Measurements from ENCODE around the gene ADAMTS4.
"Not testable (repeated sequence)": the region's sequence is repeated elsewhere in the genome, so short reads cannot be mapped to it uniquely, and the experiment has no call there.

ADAMTS4 gene, protein sequence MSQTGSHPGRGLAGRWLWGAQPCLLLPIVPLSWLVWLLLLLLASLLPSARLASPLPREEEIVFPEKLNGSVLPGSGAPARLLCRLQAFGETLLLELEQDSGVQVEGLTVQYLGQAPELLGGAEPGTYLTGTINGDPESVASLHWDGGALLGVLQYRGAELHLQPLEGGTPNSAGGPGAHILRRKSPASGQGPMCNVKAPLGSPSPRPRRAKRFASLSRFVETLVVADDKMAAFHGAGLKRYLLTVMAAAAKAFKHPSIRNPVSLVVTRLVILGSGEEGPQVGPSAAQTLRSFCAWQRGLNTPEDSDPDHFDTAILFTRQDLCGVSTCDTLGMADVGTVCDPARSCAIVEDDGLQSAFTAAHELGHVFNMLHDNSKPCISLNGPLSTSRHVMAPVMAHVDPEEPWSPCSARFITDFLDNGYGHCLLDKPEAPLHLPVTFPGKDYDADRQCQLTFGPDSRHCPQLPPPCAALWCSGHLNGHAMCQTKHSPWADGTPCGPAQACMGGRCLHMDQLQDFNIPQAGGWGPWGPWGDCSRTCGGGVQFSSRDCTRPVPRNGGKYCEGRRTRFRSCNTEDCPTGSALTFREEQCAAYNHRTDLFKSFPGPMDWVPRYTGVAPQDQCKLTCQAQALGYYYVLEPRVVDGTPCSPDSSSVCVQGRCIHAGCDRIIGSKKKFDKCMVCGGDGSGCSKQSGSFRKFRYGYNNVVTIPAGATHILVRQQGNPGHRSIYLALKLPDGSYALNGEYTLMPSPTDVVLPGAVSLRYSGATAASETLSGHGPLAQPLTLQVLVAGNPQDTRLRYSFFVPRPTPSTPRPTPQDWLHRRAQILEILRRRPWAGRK
- total RNA-seq: 1.8 to 2.8 reads per million in 2 donors

- no peak for DNase-seq
These were observed at the start of gene ADAMTS4 for GRCh38 chr1:161198897-161199431. Gene ADAMTS4, minus strand, starts transcription at chr1:161199054. Its CDS starts 427 bp downstream, at chr1:161198627.

DNA sequence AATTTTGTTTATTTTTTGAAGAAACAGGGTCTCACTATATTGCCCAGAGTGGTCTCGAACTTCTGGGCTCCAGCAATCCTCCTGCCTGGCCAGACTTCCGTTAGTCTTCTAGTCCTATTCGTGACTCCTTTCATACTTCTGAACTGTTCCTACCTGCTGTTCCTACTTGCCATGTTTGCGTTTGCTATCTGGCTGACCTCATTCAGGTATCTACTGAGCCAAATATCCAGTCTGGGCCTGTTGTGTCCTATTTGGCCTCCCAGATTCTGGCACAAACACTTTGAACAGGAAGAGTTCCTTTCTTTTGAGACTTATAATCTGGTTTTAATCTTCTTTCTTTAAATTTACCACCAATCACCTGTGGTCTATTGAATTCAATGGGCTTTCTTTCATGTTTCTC is 46.0 kb upstream of the ADAMTS4 start:
- no peak for DNase-seq

- no peak for DNase-seq
These were observed 43.5 kb upstream of the ADAMTS4 start for GRCh38 chr1:161242313-161242712.

DNA sequence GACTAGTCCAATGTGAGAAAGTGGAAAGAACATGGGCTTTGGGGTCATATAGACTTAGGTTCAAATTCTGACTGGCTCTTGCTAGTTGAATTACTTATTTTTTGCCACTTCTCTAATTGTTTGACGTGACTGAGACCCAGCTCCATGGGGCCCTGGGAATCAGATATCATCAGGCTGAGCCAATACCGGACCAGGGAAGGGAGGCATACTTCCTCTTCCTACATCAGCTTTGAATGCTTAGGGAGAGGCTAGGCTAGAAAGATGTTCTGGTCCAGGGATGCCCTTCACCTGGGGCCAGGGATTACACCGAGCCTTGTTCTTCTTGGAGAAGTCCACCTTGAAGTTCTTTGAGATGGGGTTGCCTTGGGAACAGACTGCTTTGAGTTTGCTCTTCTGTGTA is 42.8 kb upstream of the ADAMTS4 start:
- DNase-seq: no peak

- no peak for DNase-seq
These were observed 39.2 kb upstream of the ADAMTS4 start, which contains the start of gene NR1I3 for GRCh38 chr1:161238039-161238473. Gene NR1I3, minus strand, starts transcription at chr1:161238203. Its CDS starts 1,638 bp downstream, at chr1:161236565.

- no peak for DNase-seq
These were observed 37.3 kb upstream of the ADAMTS4 start for GRCh38 chr1:161235957-161236775.

DNA sequence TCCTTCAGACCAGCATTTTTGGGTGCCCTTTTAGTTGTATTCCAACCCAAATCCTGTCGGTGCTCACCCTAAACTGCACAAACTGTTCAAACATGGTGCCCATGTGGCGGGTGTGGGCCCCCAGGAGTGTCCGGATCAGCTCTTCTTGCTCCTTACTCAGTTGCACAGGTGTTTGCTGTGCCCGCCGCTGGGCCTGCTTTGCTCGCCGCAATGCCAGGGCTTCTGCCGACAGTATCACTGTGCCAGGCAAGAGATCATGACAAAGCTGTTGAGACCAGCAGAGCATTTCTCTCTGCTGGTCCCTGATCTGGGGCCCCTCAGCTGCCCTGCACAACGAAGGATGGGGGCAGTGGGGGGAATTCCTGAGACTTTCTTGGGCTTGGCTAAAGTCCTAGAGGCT is 34.2 kb upstream of the ADAMTS4 start:
- DNase-seq: no peak

GRCh38 chr1:161230762-161231161 is 31.9 kb upstream of the ADAMTS4 start:
- DNase-seq: no peak

DNA sequence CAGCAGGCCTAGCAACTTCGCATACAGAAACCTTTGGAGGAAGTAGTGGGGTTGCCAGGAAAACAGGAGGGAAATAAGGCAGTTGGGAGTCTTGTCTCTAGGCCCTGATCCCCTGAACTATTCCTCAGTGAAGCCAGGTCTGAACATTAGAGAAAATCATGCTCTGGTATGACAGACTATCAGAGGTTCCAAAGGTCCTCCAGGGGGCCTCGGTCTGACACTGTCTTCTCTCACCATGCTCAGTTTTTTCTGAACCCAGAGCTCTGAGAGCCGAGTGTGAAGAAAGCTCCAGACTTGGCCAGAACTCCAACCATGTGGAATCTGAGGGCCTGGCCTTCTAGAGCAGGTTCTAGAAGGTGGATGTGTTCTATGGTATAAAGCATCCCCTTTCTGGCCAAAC is 31.0 kb upstream of the ADAMTS4 start:
- DNase-seq: no peak

- no peak for DNase-seq
These were observed 29.2 kb upstream of the ADAMTS4 start for GRCh38 chr1:161228032-161228431.

DNA sequence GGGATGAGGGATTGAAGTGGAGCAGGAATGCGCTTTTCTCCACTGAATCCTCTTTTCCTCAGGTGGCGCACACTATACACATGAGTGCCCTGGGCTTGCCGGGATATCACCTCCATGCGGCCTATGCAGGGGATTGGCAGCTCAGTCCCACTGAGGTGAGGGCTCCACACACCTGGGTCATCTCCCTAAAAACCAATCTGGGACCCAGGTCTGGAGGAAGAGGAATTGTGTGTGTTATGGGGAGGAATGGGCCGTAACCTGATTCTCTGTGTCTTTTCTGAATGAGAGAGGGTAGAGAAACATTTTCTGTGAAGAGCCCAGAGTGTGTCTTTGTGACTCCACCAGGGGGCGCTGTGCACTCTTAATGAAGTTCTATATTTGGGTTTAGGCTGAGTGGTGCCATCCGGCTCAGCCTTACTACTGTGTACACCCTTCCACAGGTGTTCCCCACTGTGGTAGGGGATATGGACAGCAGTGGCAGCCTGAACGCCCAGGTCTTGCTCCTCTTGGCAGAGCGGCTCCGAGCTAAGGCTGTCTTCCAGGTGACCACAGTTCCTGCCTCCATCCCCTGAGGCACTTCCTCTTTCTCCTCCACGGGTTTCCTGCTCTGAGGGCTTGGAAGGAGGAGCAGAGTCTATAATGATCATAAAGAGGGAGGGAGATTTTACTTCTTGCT is 28.5 kb upstream of the ADAMTS4 start:
- no peak for DNase-seq

DNA sequence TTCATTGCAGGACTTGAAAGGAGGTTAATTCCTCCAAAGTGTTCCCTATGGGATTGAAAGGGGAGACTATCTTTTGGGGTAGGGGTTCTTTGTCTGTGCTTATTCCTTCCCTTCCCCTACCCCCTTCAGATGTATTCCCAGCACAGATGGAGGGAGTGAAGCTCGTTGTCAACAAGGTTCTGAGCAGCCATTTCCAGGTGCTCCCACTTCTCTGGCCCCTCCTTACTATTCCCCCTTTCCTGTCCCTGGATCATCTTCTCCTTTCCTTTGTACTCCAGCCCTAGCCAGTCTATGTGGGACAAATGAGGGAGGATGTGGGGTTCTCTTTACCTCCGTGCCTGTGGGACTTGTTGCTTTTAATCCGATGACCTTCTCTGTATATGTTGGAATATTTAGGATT is 27.9 kb upstream of the ADAMTS4 start:
- no peak for DNase-seq

GRCh38 chr1:161226320-161226711 is 27.5 kb upstream of the ADAMTS4 start:
- no peak for DNase-seq

DNA sequence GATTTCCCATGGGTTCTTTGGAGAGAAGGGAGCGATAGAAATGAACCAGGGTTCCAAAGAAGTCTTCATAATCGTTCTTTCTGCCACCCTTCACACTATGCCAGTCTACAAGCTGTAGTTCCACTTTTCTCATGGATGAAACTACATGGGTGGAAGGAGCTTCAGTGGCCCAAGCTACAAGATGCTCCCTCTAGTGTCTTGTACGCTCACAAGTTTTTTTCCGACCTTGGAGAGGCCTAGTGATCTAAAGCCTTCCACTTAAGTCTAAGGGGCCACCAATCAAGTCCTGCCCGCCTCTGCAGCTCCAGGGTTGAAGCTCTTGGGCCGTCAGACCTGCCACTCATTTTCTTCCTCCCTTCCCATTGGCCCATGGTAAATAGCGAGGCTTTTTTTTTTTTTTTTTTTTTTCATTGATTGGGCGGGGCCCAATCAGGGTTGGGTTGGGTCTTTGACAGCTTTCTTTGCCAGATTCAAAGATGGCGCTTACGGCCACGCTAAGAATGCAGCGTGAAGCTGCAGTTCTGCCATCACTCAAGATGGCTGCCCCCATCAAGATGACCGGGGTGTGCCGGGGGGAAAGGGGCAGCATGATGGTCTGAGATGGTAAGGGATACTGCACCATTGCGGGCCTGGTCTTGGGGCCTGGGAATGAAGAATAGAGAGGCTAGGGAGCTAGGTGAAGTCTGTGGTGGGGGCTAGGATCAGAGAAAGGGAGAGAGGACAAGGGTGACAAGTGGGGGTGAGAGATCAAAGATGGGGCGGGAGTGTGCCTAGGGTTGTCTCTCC is 26.9 kb upstream of the ADAMTS4 start, which contains the start of gene TOMM40L:
TOMM40L (plus strand) TSS at position 527 of the 786 bp plus-strand sequence. CDS start 430 bp downstream, outside the sequence.
- no peak for DNase-seq

DNA sequence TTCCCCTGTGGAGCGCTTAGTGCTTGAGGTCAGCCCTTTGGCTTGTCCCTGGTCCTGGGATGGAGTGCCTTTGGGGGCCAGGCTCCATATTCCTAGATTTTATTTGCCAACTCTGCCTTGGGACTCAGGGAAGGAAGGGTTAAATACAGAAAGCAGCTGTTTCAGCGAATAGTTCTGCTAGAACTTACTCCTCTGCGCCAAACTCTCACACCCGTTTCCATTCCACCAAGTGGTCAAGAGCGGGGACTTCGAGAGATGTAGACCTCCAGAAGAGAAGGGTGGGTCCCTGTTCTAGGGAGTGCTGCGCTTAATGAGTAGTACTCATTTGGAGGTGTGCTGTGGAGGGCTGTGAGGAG is 26.3 kb upstream of the ADAMTS4 start:
- DNase-seq: no peak

DNA sequence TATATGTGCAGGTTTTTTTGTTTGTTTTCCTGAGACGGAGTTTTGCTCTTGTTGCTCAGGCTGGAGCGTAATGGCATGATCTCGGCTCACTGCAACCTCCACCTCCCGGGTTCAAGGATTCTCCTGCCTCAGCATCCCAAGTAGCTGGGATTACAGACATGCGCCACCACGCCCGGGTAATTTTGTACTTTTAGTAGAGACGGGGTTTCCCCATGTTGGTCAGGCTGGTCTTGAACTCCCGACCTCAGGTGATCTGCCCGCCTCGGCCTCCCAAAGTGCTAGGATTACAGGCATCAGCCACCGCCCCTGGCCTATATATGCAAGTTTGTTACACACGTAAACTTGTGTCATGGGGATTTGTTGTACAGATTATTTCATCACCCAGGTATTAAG is 25.8 kb upstream of the ADAMTS4 start:
- DNase-seq: not testable (repeated sequence)

GRCh38 chr1:161223805-161224694 is 25.2 kb upstream of the ADAMTS4 start:
- no peak for DNase-seq

DNA sequence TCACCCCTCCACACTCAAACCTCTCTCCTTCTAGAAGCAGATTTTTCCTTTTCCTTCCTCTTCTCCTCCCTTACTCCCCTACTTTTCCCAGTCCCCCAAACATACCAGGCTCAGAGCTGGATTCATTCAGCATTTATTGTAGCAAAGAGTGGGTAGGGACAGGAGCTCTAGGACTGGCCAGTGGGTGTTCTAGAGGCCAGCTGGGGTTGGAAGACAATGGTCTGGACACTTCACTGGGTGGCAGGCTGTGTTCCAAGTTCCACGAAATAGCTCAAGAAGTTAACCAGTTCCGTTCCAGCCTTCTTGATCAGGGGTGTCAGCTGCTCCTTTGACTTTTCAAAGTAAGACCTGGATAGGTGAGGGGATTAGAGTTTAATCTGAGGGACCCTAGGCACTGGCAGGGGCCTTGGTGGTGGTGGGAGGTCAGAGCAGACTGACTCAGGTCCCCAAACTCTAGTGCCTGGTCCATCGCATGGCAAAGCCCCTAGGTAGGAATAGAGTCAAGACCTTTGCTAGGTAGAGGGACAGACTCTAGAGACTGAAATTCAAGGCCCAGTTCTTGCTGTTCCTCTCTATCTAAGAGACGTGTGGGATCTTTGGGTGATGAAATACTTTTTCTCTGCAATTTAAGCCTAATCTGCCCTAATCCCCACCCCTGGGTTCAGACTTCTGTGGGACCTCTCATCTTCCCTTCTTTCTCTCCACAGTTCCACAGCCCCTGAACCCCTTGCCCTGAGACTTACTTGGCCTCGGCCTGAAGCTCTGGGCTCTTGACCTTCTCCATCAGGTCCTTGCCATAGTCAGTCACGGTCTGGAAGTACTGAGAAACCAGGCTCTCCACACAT is 23.5 kb upstream of the ADAMTS4 start:
- DNase-seq: no peak

DNA sequence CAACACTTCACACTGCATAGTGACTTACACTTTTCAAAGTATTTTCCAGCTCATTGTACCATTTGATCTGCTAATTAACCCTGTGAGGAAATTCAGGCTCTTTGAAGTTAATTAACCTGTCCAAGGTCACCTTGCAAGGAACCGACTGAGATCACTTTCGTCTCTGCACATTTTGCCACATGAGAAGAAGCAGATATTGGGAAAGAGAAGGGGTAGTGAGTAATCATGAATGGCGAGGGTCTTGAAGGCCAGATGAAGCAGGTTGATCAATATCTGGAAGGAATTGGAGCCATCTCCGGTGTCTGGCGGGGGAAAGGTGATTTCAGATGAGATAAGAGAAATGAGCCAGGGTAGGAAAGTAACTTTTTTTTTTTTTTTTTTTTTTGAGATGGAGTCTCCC is 21.1 kb upstream of the ADAMTS4 start:
- DNase-seq: no peak
